Transverse colon (tissue), 4 donors: ENCODE data around the gene C2. TPM values are rescaled to one million over a fixed set of nuclear protein-coding genes. Genes with fewer than 3 reads are reported as not detected.

Experiments
- DNase-seq: peaks from one replicate; pipeline ENCODE4 v3.0.0-alpha.2; 2019
- H3K27ac ChIP-seq, 4 donors: fragments of 200-600 bp; sonication (generic); 2 replicates each; pipeline ENCODE4 v1.5.1; 2016 to 2018; ENCODE audit warnings: inconsistent platforms in 4 of 4
- H3K27me3 ChIP-seq: fragments of 200-600 bp; sonication (generic); 2 replicates; pipeline ENCODE4 v1.5.1; 2017; ENCODE audit warnings: inconsistent platforms
- H3K36me3 ChIP-seq, 4 donors: fragments of 200-600 bp; sonication (generic); 2 replicates each; pipeline ENCODE4 v1.5.1; 2017 to 2019; ENCODE audit warnings: inconsistent platforms in 4 of 4
- H3K4me1 ChIP-seq, 4 donors: fragments of 200-600 bp; sonication (generic); 2 replicates each; pipeline ENCODE4 v1.5.1; 2017 to 2020; ENCODE audit warnings: inconsistent platforms in 4 of 4
- H3K4me3 ChIP-seq, 4 donors: fragments of 200-600 bp; sonication (generic); 1 replicate in 1 of 4; 2 replicates in 3 of 4; pipeline versions ENCODE4 v1.5.1 to v1.6.1; 2017 to 2019; ENCODE audit warnings: inconsistent platforms in 4 of 4
- H3K9me3 ChIP-seq, 2 donors: fragments of 200-600 bp; sonication (generic); 2 replicates each; pipeline ENCODE4 v1.5.1; 2017 to 2019; ENCODE audit warnings: inconsistent platforms in 2 of 2
- EP300 ChIP-seq: sonication (generic); formaldehyde crosslinking; IDR thresholded peaks from one replicate; pipeline ENCODE4 v1.6.1; 2017; ENCODE audit warnings: antibody characterized with exemption, low read depth
- POLR2A ChIP-seq: fragments of 450-650 bp; IDR thresholded peaks from one replicate; pipeline ENCODE4 v1.6.1; 2016; ENCODE audit warnings: antibody characterized with exemption, mild to moderate bottlenecking, moderate library complexity
- POLR2AphosphoS5 ChIP-seq, 3 donors: sonication (generic); formaldehyde crosslinking; IDR thresholded peaks; one replicate each; pipeline ENCODE4 v1.6.1; 2016; ENCODE audit warnings: antibody characterized with exemption in 3 of 3
- WGBS, 2 donors: methylation state at CpG; one replicate each; pipeline ENCODE4 v1.1.5; 2018; ENCODE audit warnings: low coverage in 1 of 2; 5-methylcytosine and 5-hydroxymethylcytosine counted together
- in situ Hi-C, 4 donors: fragments of 200-750 bp; cut with MboI; loops; one replicate each; pipeline versions ENCODE4 v1.15.0 to v1.15.1; 2017; ENCODE audit warnings: low sequenced_read_pairs in 3 of 4, low pct_ligation_motif_present in 1 of 4, low pct_unique_long_range_greater_than_20kb in 1 of 4
- intact Hi-C: fragments of 100-400 bp; cut with DNase I; formaldehyde crosslinking; loops from one replicate; pipeline ENCODE4 v1.15.1; 2023; ENCODE audit warnings: low total_unique reads
- total RNA-seq, 4 donors: library from RNA; depleted of rRNA; stranded (reverse); fragments of >200 nt; gene quantifications; one replicate each; pipeline ENCODE4 v1.1.0, GENCODE V29; 2016
- TF ChIP-seq, protein P1 (sequence below), 5 experiments: fragments of 200-600 bp in 3 of 5; fragments of 450-650 bp in 2 of 5; sonication (generic) in 3 of 5; IDR thresholded peaks; 1 replicate in 2 of 5; 2 replicates in 3 of 5; pipeline ENCODE4 v1.5.1; 2016 to 2017; ENCODE audit warnings: antibody characterized with exemption in 5 of 5, inconsistent platforms in 3 of 5, mild to moderate bottlenecking in 2 of 5, moderate library complexity in 1 of 5

C2 gene
- total RNA-seq, 4 donors from 2014 or later, result 4.6 to 9.4 (median 7.5) TPM

DNA sequence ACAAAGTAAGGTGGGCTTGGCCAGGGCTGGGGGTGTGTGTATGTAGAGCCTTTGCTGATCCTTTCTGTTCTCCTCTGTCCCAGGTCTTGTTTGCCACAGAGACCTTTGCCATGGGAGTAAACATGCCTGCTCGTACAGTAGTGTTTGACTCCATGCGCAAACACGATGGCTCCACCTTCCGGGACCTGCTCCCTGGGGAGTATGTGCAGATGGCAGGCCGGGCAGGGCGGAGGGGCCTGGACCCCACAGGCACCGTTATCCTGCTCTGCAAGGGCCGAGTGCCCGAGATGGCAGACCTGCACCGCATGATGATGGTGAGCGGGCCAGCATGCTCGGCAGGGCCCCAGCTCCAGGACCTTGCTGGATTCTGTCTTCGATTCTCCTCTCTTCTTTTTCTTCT, 38.2 kb downstream of the C2 start:
- DNase-seq, result no peak
- peaks cover 3 to 5% (median 5%) of the 10 kb centered on the region in 4 donors for H3K4me1 ChIP-seq
- no peaks in the 10 kb centered on the region for H3K9me3 ChIP-seq
- WGBS, 2 donors, result 93% methylated on average over 12 of the region's 13 CpGs; no CpG with 5 or more reads in 1 of the 2 donors
- no peaks in the 10 kb centered on the region for H3K27me3 ChIP-seq
- in situ Hi-C loops, result loop anchor here in 2 of 4 donors (25.0 kb wide), 1 partner anchor 97 kb away; no protein-coding TSS in a partner anchor
- intact Hi-C loops, result no loop called here
- TF ChIP-seq POLR2A (no peak), POLR2AphosphoS5 (IDR thresholded peaks at IDR 0.05) (no peak), EP300 (no peak)
- TF ChIP-seq, protein P1, sequence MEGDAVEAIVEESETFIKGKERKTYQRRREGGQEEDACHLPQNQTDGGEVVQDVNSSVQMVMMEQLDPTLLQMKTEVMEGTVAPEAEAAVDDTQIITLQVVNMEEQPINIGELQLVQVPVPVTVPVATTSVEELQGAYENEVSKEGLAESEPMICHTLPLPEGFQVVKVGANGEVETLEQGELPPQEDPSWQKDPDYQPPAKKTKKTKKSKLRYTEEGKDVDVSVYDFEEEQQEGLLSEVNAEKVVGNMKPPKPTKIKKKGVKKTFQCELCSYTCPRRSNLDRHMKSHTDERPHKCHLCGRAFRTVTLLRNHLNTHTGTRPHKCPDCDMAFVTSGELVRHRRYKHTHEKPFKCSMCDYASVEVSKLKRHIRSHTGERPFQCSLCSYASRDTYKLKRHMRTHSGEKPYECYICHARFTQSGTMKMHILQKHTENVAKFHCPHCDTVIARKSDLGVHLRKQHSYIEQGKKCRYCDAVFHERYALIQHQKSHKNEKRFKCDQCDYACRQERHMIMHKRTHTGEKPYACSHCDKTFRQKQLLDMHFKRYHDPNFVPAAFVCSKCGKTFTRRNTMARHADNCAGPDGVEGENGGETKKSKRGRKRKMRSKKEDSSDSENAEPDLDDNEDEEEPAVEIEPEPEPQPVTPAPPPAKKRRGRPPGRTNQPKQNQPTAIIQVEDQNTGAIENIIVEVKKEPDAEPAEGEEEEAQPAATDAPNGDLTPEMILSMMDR (IDR thresholded peaks at IDR 0.05), result no peak
- H3K27ac ChIP-seq, result no peak overlapping the region
- H3K36me3 ChIP-seq, result peaks cover 0 to 54% (median 18%) of the 10 kb centered on the region in 4 donors
- H3K4me3 ChIP-seq, result no peak overlapping the region

DNA sequence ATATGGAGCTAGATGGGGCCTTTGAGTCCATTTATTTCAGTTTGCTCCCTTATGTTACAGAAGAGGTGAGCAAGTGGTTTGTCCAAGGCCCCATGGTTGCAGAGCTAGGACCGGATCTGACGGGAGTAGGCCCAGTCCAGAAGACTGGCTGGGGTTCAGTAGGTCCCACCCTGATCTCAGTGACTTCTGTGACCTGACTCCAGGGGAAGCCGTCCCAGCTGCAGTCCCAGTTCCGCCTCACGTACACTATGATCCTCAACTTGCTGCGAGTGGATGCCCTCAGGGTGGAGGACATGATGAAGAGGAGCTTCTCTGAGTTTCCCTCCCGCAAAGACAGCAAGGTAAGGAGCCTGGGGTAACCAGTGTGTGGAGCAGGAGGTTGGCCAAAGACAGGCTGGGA, 39.0 kb downstream of the C2 start:
- in situ Hi-C loops, result loop anchor here in 2 of 4 donors (25.0 kb wide), 1 partner anchor 96 kb away; no protein-coding TSS in a partner anchor
- WGBS, 2 donors, result 94% methylated on average over 7 of the region's 7 CpGs; no CpG with 5 or more reads in 1 of the 2 donors
- peaks cover 0 to 54% (median 18%) of the 10 kb centered on the region in 4 donors for H3K36me3 ChIP-seq

DNA sequence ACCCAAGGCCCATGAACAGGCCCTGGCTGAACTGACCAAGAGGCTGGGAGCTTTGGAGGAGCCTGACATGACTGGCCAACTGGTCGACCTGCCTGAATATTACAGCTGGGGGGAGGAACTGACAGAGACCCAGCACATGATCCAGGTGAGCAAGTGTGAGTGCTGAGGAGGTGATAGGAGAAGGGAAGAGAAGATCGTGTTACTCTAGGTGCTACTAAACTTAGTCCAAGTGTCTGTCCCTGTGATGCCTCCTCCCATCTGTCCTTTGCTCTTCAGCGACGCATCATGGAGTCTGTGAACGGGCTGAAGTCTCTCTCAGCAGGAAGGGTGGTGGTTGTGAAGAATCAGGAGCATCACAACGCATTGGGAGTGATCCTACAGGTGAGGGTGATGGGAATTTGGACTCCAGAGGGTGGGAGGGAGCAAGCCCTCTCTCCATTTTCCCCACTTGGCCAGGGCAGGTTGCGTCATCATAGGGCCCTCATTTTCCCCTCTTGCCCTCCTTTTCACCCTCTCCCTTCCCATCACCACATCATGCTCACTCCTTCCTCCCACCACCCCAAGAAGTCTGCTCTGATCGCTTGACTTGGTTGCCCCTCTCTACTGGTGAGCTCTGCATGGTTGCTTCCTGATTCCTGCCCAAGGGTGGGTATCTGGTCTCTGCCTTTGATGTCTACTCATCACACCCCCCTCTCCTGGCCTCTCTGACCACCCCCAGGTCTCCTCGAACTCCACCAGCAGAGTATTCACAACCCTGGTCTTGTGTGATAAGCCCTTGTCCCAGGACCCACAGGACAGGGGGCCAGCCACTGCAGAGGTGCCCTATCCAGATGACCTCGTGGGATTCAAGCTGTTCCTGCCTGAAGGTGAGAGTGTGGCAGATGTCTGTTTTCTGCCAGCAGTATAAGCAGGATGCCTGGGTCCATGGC, 39.7 kb downstream of the C2 start:
- in situ Hi-C loops, result loop anchor here in 2 of 4 donors (25.0 kb wide), 1 partner anchor 95 kb away; no protein-coding TSS in a partner anchor
- DNase-seq, result no peak
- no peaks in the 10 kb centered on the region for H3K9me3 ChIP-seq
- intact Hi-C loops, result no loop called here
- H3K36me3 ChIP-seq, result peaks cover 0 to 53% (median 18%) of the 10 kb centered on the region in 4 donors
- TF ChIP-seq POLR2A (no peak), POLR2AphosphoS5 (IDR thresholded peaks at IDR 0.05) (no peak), EP300 (no peak)
- TF ChIP-seq, protein P1 (IDR thresholded peaks at IDR 0.05), result no peak
- H3K4me3 ChIP-seq, result no peak overlapping the region
- H3K27me3 ChIP-seq, result no peaks in the 10 kb centered on the region
- peaks cover 12 to 16% (median 13%) of the 10 kb centered on the region in 4 donors for H3K4me1 ChIP-seq
- 81 to 84% methylated on average over 5 to 10 of the region's 10 CpGs for WGBS, 2 donors
- H3K27ac ChIP-seq, result no peak overlapping the region

More for the DNA sequence above, 39.0 kb downstream of the C2 start:
- TF ChIP-seq EP300, result no peak
- no peak for TF ChIP-seq POLR2A
- TF ChIP-seq POLR2AphosphoS5 (IDR thresholded peaks at IDR 0.05), result no peak
- TF ChIP-seq, protein P1 (IDR thresholded peaks at IDR 0.05), result no peak
- Histone ChIP-seq H3K9me3 (no peaks in the 10 kb centered on the region), H3K4me1 (peaks cover 11 to 13% (median 13%) of the 10 kb centered on the region in 4 donors), H3K4me3 (no peak overlapping the region), H3K27me3 (no peaks in the 10 kb centered on the region), H3K27ac (no peak overlapping the region)
- intact Hi-C loops, result no loop called here
- no peak for DNase-seq

DNA sequence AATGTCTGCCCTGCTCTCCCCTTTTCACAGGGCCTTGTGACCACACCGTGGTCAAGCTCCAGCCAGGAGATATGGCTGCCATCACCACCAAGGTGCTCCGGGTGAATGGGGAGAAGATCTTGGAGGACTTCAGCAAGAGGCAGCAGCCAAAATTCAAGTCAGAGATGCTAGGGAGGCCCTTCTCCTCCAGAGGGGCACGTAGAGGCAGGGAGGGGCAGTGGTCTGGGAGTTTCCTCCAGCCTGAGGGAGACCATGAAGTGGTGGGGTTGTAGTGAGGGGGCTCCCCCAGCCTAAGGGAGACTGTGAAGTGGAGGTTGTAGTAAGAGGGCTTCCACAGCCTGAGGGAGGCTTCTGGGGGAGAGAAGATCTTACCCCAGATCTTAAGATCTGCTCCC, 40.4 kb downstream of the C2 start:
- WGBS, 2 donors, result 83% methylated on average over 3 of the region's 3 CpGs; no CpG with 5 or more reads in 1 of the 2 donors
- H3K27ac ChIP-seq, result no peak overlapping the region
- H3K27me3 ChIP-seq, result no peaks in the 10 kb centered on the region
- H3K9me3 ChIP-seq, result no peaks in the 10 kb centered on the region
- TF ChIP-seq POLR2A, result no peak
- TF ChIP-seq, protein P1 (IDR thresholded peaks at IDR 0.05), result no peak
- no peak for TF ChIP-seq POLR2AphosphoS5 (IDR thresholded peaks at IDR 0.05)
- no peak for TF ChIP-seq EP300
- H3K4me3 ChIP-seq, result no peak overlapping the region
- DNase-seq, result no peak
- peaks cover 0 to 48% (median 18%) of the 10 kb centered on the region in 4 donors for H3K36me3 ChIP-seq
- in situ Hi-C loops, result loop anchor here in 2 of 4 donors (25.0 kb wide), 1 partner anchor 94 kb away; no protein-coding TSS in a partner anchor
- intact Hi-C loops, result no loop called here
- H3K4me1 ChIP-seq, result peaks cover 15 to 19% (median 16%) of the 10 kb centered on the region in 4 donors
